Measurements from ENCODE around the gene ITGA1.

DNA sequence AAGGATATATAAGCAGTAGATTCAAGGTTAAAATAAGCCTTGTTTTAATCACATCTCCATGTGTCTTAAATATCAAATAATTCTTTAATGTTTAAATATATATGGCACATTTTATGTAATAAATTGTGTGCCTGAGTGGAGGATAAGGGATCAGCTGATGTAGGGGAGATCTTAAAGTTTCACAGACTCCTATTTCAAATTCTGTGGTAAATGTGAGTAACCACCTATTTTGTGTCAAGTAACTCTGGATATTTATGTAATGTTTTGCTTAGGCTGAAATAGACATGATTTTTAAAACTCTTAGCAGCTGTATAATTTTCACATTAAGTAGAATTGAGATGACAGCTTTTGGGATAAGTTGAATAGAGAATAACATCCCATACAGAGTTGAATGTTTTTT, 160.1 kb downstream of the ITGA1 start:
- TF ChIP-seq, protein P1, sequence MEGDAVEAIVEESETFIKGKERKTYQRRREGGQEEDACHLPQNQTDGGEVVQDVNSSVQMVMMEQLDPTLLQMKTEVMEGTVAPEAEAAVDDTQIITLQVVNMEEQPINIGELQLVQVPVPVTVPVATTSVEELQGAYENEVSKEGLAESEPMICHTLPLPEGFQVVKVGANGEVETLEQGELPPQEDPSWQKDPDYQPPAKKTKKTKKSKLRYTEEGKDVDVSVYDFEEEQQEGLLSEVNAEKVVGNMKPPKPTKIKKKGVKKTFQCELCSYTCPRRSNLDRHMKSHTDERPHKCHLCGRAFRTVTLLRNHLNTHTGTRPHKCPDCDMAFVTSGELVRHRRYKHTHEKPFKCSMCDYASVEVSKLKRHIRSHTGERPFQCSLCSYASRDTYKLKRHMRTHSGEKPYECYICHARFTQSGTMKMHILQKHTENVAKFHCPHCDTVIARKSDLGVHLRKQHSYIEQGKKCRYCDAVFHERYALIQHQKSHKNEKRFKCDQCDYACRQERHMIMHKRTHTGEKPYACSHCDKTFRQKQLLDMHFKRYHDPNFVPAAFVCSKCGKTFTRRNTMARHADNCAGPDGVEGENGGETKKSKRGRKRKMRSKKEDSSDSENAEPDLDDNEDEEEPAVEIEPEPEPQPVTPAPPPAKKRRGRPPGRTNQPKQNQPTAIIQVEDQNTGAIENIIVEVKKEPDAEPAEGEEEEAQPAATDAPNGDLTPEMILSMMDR (conservative IDR thresholded peaks at IDR 0.05 in 1 of 2, IDR thresholded peaks at IDR 0.05 in 1 of 2; ENCODE audit: low read depth in 1 of 2, low read length in 2 of 2), result no peak
- no peak for TF ChIP-seq EZH2 (IDR thresholded peaks at IDR 0.05; ENCODE audit: low read length, missing control alignments)
